Tibial artery (tissue), 4 donors: ENCODE results near the gene EPN1.
"Not testable (repeated sequence)": the region's sequence is repeated elsewhere in the genome, so short reads cannot be mapped to it uniquely, and the experiment has no call there.

Experiments
- DNase-seq, 2 donors: peaks; one replicate each; pipeline ENCODE4 v3.0.0-alpha.2; 2019
- H3K27ac ChIP-seq, 2 donors: fragments of 200-600 bp; sonication (generic) in 1 of 2; 1 replicate in 1 of 2; 2 replicates in 1 of 2; pipeline ENCODE4 v1.5.1; 2018 to 2019; ENCODE audit warnings: mild to moderate bottlenecking in 1 of 2
- H3K27me3 ChIP-seq, 2 donors: fragments of 200-600 bp; sonication (generic) in 1 of 2; one replicate each; pipeline versions ENCODE4 v1.5.1 to v1.6.0; 2016 to 2019
- H3K36me3 ChIP-seq, 3 donors: fragments of 200-600 bp; sonication (generic) in 2 of 3; one replicate each; pipeline ENCODE4 v1.5.1; 2016 to 2019; ENCODE audit warnings: mild to moderate bottlenecking in 2 of 3
- H3K4me1 ChIP-seq, 4 donors: fragments of 200-600 bp; sonication (generic) in 2 of 4; 1 replicate in 3 of 4; 2 replicates in 1 of 4; pipeline ENCODE4 v1.5.1; 2016 to 2019
- H3K4me3 ChIP-seq, 2 donors: fragments of 200-600 bp; sonication (generic) in 1 of 2; 1 replicate in 1 of 2; 2 replicates in 1 of 2; pipeline ENCODE4 v1.5.1; 2018 to 2019; ENCODE audit warnings: mild to moderate bottlenecking in 2 of 2
- H3K9me3 ChIP-seq, 3 donors: fragments of 200-600 bp; sonication (generic) in 1 of 3; one replicate each; pipeline ENCODE4 v1.5.1; 2016 to 2019
- CTCF ChIP-seq, 2 experiments: fragments of 200-600 bp in 1 of 2; fragments of 450-650 bp in 1 of 2; IDR thresholded peaks; one replicate each; pipeline ENCODE4 v1.5.1; 2017 to 2019; ENCODE audit warnings: antibody characterized with exemption in 2 of 2, mild to moderate bottlenecking in 1 of 2, moderate library complexity in 1 of 2
- intact Hi-C: fragments of 100-400 bp; cut with DNase I; formaldehyde crosslinking; loops from one replicate; pipeline ENCODE4 v1.15.0; 2023; ENCODE audit warnings: low total_unique reads

The EPN1 gene

GRCh38 chr19:55738302-55738701, 63.3 kb downstream of the EPN1 start, which contains the start of gene NLRP9:
Gene NLRP9, minus strand, starts transcription at chr19:55738402. Its CDS starts 28 bp downstream, at chr19:55738374.
- no peaks in the 10 kb centered on the region for H3K36me3 ChIP-seq
- H3K4me3 ChIP-seq, result no peak within 1 kb of the TSS
- H3K9me3 ChIP-seq, result no peaks in the 10 kb centered on the region
- intact Hi-C loops, result no loop called here
- no peaks in the 10 kb centered on the region for H3K27me3 ChIP-seq
- H3K27ac ChIP-seq, result no peak within 1 kb of the TSS
- DNase-seq, result no peak
- no peak for TF ChIP-seq CTCF (IDR thresholded peaks at IDR 0.05)
- no peaks in the 10 kb centered on the region for H3K4me1 ChIP-seq

- H3K27ac ChIP-seq, result no peak overlapping the region
- no peaks in the 10 kb centered on the region for H3K36me3 ChIP-seq
- intact Hi-C loops, result no loop called here
- no peak for TF ChIP-seq CTCF (IDR thresholded peaks at IDR 0.05)
- no peaks in the 10 kb centered on the region for H3K4me1 ChIP-seq
- DNase-seq, result no peak
- H3K4me3 ChIP-seq, result no peak overlapping the region
- no peaks in the 10 kb centered on the region for H3K9me3 ChIP-seq
- no peaks in the 10 kb centered on the region for H3K27me3 ChIP-seq
Observed at GRCh38 chr19:55750715-55751114, 75.7 kb downstream of the EPN1 start.

GRCh38 chr19:55753401-55753800, 78.4 kb downstream of the EPN1 start:
- no peak for TF ChIP-seq CTCF (IDR thresholded peaks at IDR 0.05)
- H3K27me3 ChIP-seq, result no peaks in the 10 kb centered on the region
- H3K4me3 ChIP-seq, result no peak overlapping the region
- intact Hi-C loops, result no loop called here
- DNase-seq, result no peak
- no peaks in the 10 kb centered on the region for H3K4me1 ChIP-seq
- no peaks in the 10 kb centered on the region for H3K9me3 ChIP-seq
- H3K36me3 ChIP-seq, result no peaks in the 10 kb centered on the region
- no peak overlapping the region for H3K27ac ChIP-seq

DNA sequence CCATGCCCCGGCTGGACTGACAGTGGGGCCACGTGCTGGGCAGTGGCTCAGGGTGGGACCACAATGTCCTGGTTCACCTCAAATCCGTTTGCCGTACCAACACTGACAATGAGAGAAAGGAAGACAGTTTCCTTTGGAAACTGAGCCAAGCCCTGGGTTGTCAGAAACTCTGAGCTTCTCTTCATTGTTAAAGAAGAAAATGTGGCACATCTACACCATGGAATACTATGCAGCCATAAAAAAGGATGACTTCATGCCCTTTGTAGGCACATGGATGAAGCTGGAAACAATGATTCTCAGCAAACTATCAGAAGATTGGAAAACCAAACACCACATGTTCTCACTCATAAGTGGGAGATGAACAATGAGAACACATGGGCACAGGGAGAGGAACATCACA, 81.8 kb downstream of the EPN1 start:
- intact Hi-C loops, H3K4me3 ChIP-seq, H3K36me3 ChIP-seq, DNase-seq, H3K27ac ChIP-seq, H3K9me3 ChIP-seq, H3K27me3 ChIP-seq, H3K4me1 ChIP-seq: not testable (repeated sequence)

GRCh38 chr19:55758797-55759196, 83.8 kb downstream of the EPN1 start, which contains the start of gene RFPL4A:
Gene RFPL4A, plus strand, starts transcription at chr19:55759097. Its CDS starts 2,704 bp downstream, at chr19:55761801.
- H3K36me3 ChIP-seq, DNase-seq, H3K27ac ChIP-seq, H3K27me3 ChIP-seq, H3K4me1 ChIP-seq, H3K4me3 ChIP-seq, intact Hi-C loops, H3K9me3 ChIP-seq: not testable (repeated sequence)
